SK-N-SH treated with all-trans-retinoic acid at 6 μM for 48 hours (cell line): Measurements from ENCODE around the gene ADAMTS13.

Experiments used
- ATAC-seq: fragments of 200-7000 bp; cut with Tn5 transposase; 3 replicates; pipeline ENCODE4 v1.9.1; 2020; ENCODE audit warnings: mild to moderate bottlenecking, moderate library complexity
- ARNTL ChIP-seq: fragments of 450-650 bp; formaldehyde crosslinking; IDR thresholded peaks from 2 replicates; pipeline ENCODE4 v1.5.0; 2020; ENCODE audit warnings: low read depth, mild to moderate bottlenecking, moderate library complexity, borderline replicate concordance
- BACH2 ChIP-seq: fragments of 250-450 bp; sonication (Bioruptor Pico); IDR thresholded peaks from 2 replicates; pipeline ENCODE4 v1.9.0; 2021; ENCODE audit warnings: mild to moderate bottlenecking, borderline replicate concordance
- CSDC2 ChIP-seq: fragments of 250-450 bp; sonication (Bioruptor Pico); IDR thresholded peaks from 2 replicates; pipeline ENCODE4 v1.5.0; 2020; ENCODE audit warnings: mild to moderate bottlenecking, moderate library complexity
- ESRRG ChIP-seq: fragments of 250-450 bp; sonication (Bioruptor Pico); IDR thresholded peaks from 2 replicates; pipeline ENCODE4 v1.6.1; 2021; ENCODE audit warnings: mild to moderate bottlenecking
- GLIS3 ChIP-seq: fragments of 250-450 bp; sonication (Bioruptor Pico); IDR thresholded peaks from 2 replicates; pipeline ENCODE4 v1.5.0; 2020; ENCODE audit warnings: mild to moderate bottlenecking, moderate library complexity
- ISL1 ChIP-seq: fragments of 250-450 bp; sonication (Bioruptor Pico); IDR thresholded peaks from 2 replicates; pipeline ENCODE4 v2.1.2; 2022; ENCODE audit warnings: mild to moderate bottlenecking, moderate library complexity
- OSR1 ChIP-seq: fragments of 250-450 bp; sonication (Bioruptor Pico); IDR thresholded peaks from 2 replicates; pipeline ENCODE4 v1.8.0; 2022; ENCODE audit warnings: moderate library complexity, mild to moderate bottlenecking, inconsistent platforms
- POU6F1 ChIP-seq: fragments of 250-450 bp; sonication (Bioruptor Pico); IDR thresholded peaks from 2 replicates; pipeline ENCODE4 v1.8.0; 2021; ENCODE audit warnings: low read depth, mild to moderate bottlenecking, moderate library complexity, borderline replicate concordance
- PPARA ChIP-seq: fragments of 250-450 bp; sonication (Bioruptor Pico); IDR thresholded peaks from 2 replicates; pipeline ENCODE4 v1.5.0; 2020; ENCODE audit warnings: mild to moderate bottlenecking, borderline replicate concordance
- RARB ChIP-seq: fragments of 250-450 bp; sonication (Bioruptor Pico); IDR thresholded peaks from 2 replicates; pipeline ENCODE4 v1.8.0; 2021; ENCODE audit warnings: mild to moderate bottlenecking, moderate library complexity
- TCF4 ChIP-seq: fragments of 250-450 bp; sonication (Bioruptor Pico); IDR thresholded peaks from 2 replicates; pipeline ENCODE4 v1.8.0; 2021; ENCODE audit warnings: mild to moderate bottlenecking, moderate library complexity, borderline replicate concordance
- TOX ChIP-seq: fragments of 250-450 bp; sonication (Bioruptor Pico); IDR thresholded peaks from 2 replicates; pipeline ENCODE4 v1.8.0; 2021; ENCODE audit warnings: mild to moderate bottlenecking, moderate library complexity, borderline replicate concordance
- TSHZ2 ChIP-seq: fragments of 250-450 bp; sonication (Bioruptor Pico); IDR thresholded peaks from 2 replicates; pipeline ENCODE4 v1.5.0; 2020; ENCODE audit warnings: mild to moderate bottlenecking, moderate library complexity
- ZFP3 ChIP-seq: fragments of 250-450 bp; sonication (Bioruptor Pico); IDR thresholded peaks from 2 replicates; pipeline ENCODE4 v1.5.0; 2020; ENCODE audit warnings: mild to moderate bottlenecking, moderate library complexity
- ZFP30 ChIP-seq: fragments of 450-650 bp; formaldehyde crosslinking; IDR thresholded peaks from 2 replicates; pipeline ENCODE4 v1.5.0; 2022; ENCODE audit warnings: mild to moderate bottlenecking, moderate library complexity
- ZNF565 ChIP-seq: fragments of 450-650 bp; formaldehyde crosslinking; conservative IDR thresholded peaks from 2 replicates; pipeline ENCODE4 v1.5.0; 2020; ENCODE audit warnings: low read depth, mild to moderate bottlenecking, moderate library complexity
- ZNF70 ChIP-seq: fragments of 450-650 bp; formaldehyde crosslinking; IDR thresholded peaks from 2 replicates; pipeline ENCODE4 v1.5.0; 2020; ENCODE audit warnings: mild to moderate bottlenecking, moderate library complexity
- ZNF8 ChIP-seq: fragments of 450-650 bp; formaldehyde crosslinking; IDR thresholded peaks from 2 replicates; pipeline ENCODE4 v1.5.0; 2020; ENCODE audit warnings: mild to moderate bottlenecking, moderate library complexity
- TF ChIP-seq, protein P1 (sequence below): fragments of 250-450 bp; sonication (Bioruptor Pico); IDR thresholded peaks from 2 replicates; pipeline ENCODE4 v1.5.1; 2020; ENCODE audit warnings: low read depth, mild to moderate bottlenecking, moderate library complexity
- TF ChIP-seq, protein P2 (sequence below): fragments of 250-450 bp; sonication (Bioruptor Pico); IDR thresholded peaks from 2 replicates; pipeline ENCODE4 v1.8.0; 2020; ENCODE audit warnings: mild to moderate bottlenecking, moderate library complexity, borderline replicate concordance
- TF ChIP-seq, protein P3 (sequence below): fragments of 250-450 bp; sonication (Bioruptor Pico); IDR thresholded peaks from 2 replicates; pipeline ENCODE4 v1.5.1; 2021; ENCODE audit warnings: mild to moderate bottlenecking, moderate library complexity

Gene ADAMTS13

DNA sequence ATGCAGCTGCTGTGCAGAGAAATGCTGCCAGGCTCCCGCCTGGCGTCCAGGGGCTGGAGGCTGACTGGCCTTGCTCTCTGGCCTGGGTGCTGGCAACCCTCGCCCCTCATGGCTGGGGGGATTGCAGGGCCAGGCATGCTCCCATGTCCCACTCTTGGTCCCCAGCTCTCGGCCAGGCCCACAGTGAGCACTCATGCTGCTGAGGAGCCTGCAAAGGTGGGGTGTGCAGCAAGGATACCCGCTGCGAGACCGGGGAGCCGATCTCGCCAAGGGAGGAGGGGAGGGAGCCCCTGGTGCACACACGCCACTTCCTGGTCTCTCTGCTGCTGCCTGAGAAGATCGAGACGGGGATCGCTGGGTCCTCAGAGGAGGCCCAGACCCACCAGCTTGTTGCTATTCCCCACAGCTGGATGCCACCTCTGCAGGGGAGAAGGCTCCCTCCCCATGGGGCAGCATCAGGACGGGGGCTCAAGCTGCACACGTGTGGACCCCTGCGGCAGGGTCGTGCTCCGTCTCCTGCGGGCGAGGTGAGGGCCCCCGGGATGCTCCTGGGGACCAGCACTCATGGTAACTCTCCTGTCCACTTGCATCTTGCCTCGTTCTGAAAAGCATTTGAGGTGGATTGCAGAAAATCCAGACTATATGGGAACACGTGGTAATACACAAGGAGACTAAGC lies 23.3 kb downstream of the ADAMTS13 start:
- ATAC-seq, result no peak
- TF ChIP-seq ARNTL (CRISPR knock-in tag) (no peak), POU6F1 (no peak), ZNF8 (CRISPR knock-in tag) (no peak), ZNF565 (CRISPR knock-in tag) (no peak), ZNF70 (CRISPR knock-in tag) (no peak), GLIS3 (CRISPR knock-in tag) (no peak), TCF4 (CRISPR knock-in tag) (no peak), TOX (no peak), RARB (CRISPR knock-in tag) (no peak), ISL1 (no peak), CSDC2 (CRISPR knock-in tag) (no peak), ESRRG (CRISPR knock-in tag) (no peak), ZFP30 (CRISPR knock-in tag) (no peak), ZFP3 (CRISPR knock-in tag) (no peak), TSHZ2 (no peak), OSR1 (CRISPR knock-in tag) (no peak), PPARA (no peak)
- TF ChIP-seq, protein P1, sequence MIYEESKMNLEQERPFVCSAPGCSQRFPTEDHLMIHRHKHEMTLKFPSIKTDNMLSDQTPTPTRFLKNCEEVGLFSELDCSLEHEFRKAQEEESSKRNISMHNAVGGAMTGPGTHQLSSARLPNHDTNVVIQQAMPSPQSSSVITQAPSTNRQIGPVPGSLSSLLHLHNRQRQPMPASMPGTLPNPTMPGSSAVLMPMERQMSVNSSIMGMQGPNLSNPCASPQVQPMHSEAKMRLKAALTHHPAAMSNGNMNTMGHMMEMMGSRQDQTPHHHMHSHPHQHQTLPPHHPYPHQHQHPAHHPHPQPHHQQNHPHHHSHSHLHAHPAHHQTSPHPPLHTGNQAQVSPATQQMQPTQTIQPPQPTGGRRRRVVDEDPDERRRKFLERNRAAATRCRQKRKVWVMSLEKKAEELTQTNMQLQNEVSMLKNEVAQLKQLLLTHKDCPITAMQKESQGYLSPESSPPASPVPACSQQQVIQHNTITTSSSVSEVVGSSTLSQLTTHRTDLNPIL (CRISPR knock-in tag), result no peak
- TF ChIP-seq, protein P2, sequence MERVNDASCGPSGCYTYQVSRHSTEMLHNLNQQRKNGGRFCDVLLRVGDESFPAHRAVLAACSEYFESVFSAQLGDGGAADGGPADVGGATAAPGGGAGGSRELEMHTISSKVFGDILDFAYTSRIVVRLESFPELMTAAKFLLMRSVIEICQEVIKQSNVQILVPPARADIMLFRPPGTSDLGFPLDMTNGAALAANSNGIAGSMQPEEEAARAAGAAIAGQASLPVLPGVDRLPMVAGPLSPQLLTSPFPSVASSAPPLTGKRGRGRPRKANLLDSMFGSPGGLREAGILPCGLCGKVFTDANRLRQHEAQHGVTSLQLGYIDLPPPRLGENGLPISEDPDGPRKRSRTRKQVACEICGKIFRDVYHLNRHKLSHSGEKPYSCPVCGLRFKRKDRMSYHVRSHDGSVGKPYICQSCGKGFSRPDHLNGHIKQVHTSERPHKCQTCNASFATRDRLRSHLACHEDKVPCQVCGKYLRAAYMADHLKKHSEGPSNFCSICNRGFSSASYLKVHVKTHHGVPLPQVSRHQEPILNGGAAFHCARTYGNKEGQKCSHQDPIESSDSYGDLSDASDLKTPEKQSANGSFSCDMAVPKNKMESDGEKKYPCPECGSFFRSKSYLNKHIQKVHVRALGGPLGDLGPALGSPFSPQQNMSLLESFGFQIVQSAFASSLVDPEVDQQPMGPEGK, result no peak
- TF ChIP-seq, protein P3, sequence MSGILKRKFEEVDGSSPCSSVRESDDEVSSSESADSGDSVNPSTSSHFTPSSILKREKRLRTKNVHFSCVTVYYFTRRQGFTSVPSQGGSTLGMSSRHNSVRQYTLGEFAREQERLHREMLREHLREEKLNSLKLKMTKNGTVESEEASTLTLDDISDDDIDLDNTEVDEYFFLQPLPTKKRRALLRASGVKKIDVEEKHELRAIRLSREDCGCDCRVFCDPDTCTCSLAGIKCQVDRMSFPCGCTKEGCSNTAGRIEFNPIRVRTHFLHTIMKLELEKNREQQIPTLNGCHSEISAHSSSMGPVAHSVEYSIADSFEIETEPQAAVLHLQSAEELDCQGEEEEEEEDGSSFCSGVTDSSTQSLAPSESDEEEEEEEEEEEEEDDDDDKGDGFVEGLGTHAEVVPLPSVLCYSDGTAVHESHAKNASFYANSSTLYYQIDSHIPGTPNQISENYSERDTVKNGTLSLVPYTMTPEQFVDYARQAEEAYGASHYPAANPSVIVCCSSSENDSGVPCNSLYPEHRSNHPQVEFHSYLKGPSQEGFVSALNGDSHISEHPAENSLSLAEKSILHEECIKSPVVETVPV, result no peak
- TF ChIP-seq, all 23 proteins: peak for 0

- TF ChIP-seq TSHZ2 (no peak), PPARA (no peak), OSR1 (CRISPR knock-in tag) (no peak), BACH2 (CRISPR knock-in tag) (no peak), GLIS3 (CRISPR knock-in tag) (no peak), ARNTL (CRISPR knock-in tag) (no peak), TCF4 (CRISPR knock-in tag) (no peak), ZNF565 (CRISPR knock-in tag) (no peak), ZNF8 (CRISPR knock-in tag) (no peak), TOX (no peak)
- TF ChIP-seq, protein P1 (CRISPR knock-in tag), result no peak
- TF ChIP-seq, protein P3, result no peak
- TF ChIP-seq, protein P2, result no peak
- peak; percentile 33; the same call in 2 of the 3 replicates for ATAC-seq
Observed at GRCh38 chr9:133448487-133448972, 26.4 kb downstream of the ADAMTS13 start.
